ENCODE results near the gene MRPL34. TPM values are rescaled to one million over a fixed set of nuclear protein-coding genes. Genes with fewer than 3 reads are reported as not detected.

The MRPL34 gene
- total and polyA plus RNA-seq, 9 of the 15 experiments (the other 6 are each of a cell fraction or from before 2014, with no cell fraction given): 11.5 to 256 (median 72.5) TPM

GRCh38 chr19:17334414-17335409 lies 29.0 kb downstream of the MRPL34 start, which contains the start of gene ANO8 (continued):
- TF ChIP-seq HES1 (IDR thresholded peaks at IDR 0.05; ENCODE audit: low read depth) (no peak), HMBOX1 (IDR thresholded peaks at IDR 0.05) (no peak; the same call in 1 of the 2 replicates), CAMTA2 (CRISPR knock-in tag; conservative IDR thresholded peaks at IDR 0.05) (no peak), MCM7 (IDR thresholded peaks at IDR 0.05) (no peak), ZNF184 (CRISPR knock-in tag; IDR thresholded peaks at IDR 0.05) (no peak), SMAD4 (CRISPR knock-in tag; conservative IDR thresholded peaks at IDR 0.05) (peak; percentile 96), ZNF668 (CRISPR knock-in tag; IDR thresholded peaks at IDR 0.05) (no peak), TCF7L2 (IDR thresholded peaks at IDR 0.05; ENCODE audit: low read depth, low read length) (no peak), E2F4 (CRISPR knock-in tag; IDR thresholded peaks at IDR 0.05; ENCODE audit: low read depth) (no peak), PRMT5 (CRISPR knock-in tag; IDR thresholded peaks at IDR 0.05) (peak; percentile 71; the same call in 1 of the 2 replicates), MTA2 (IDR thresholded peaks at IDR 0.05; ENCODE audit: low read depth) (no peak), RBBP5 (IDR thresholded peaks at IDR 0.05; ENCODE audit: borderline replicate concordance, insufficient read depth, low read length, poor library complexity, severe bottlenecking) (peak; percentile 55), ZBTB33 (CRISPR knock-in tag; IDR thresholded peaks at IDR 0.05) (peak; percentile 91), CBX3 (IDR thresholded peaks at IDR 0.05; ENCODE audit: borderline replicate concordance in 1 of 2, low read length in 2 of 2) (peak in 1 of 2 experiments; percentile 85; a peak in 1 of 3 replicates), ZNF436 (CRISPR knock-in tag; IDR thresholded peaks at IDR 0.05) (no peak), SPI1 (IDR thresholded peaks at IDR 0.05; ENCODE audit: borderline replicate concordance, low read depth, low read length) (no peak), BMI1 (IDR thresholded peaks at IDR 0.05; ENCODE audit: low read length) (no peak), YBX1 (IDR thresholded peaks at IDR 0.05) (no peak), ZNF695 (CRISPR knock-in tag; IDR thresholded peaks at IDR 0.05) (no peak), TRIM25 (IDR thresholded peaks at IDR 0.05; ENCODE audit: borderline replicate concordance) (no peak), ZFP1 (CRISPR knock-in tag; IDR thresholded peaks at IDR 0.05) (no peak), CBFA2T3 (IDR thresholded peaks at IDR 0.05) (no peak), FOXJ2 (tag; IDR thresholded peaks at IDR 0.05) (no peak)

Data from K562 (cell line).